SK-N-SH treated with all-trans-retinoic acid at 6 μM for 48 hours (cell line): Measurements from ENCODE around the gene ZNF846.

Source experiments
- ATAC-seq: fragments of 200-7000 bp; cut with Tn5 transposase; 3 replicates; pipeline ENCODE4 v1.9.1; 2020; ENCODE audit warnings: mild to moderate bottlenecking, moderate library complexity
- ARNTL ChIP-seq: fragments of 450-650 bp; formaldehyde crosslinking; IDR thresholded peaks from 2 replicates; pipeline ENCODE4 v1.5.0; 2020; ENCODE audit warnings: low read depth, mild to moderate bottlenecking, moderate library complexity, borderline replicate concordance
- BACH2 ChIP-seq: fragments of 250-450 bp; sonication (Bioruptor Pico); IDR thresholded peaks from 2 replicates; pipeline ENCODE4 v1.9.0; 2021; ENCODE audit warnings: mild to moderate bottlenecking, borderline replicate concordance
- ESRRG ChIP-seq: fragments of 250-450 bp; sonication (Bioruptor Pico); IDR thresholded peaks from 2 replicates; pipeline ENCODE4 v1.6.1; 2021; ENCODE audit warnings: mild to moderate bottlenecking
- GLIS3 ChIP-seq: fragments of 250-450 bp; sonication (Bioruptor Pico); IDR thresholded peaks from 2 replicates; pipeline ENCODE4 v1.5.0; 2020; ENCODE audit warnings: mild to moderate bottlenecking, moderate library complexity
- ISL1 ChIP-seq: fragments of 250-450 bp; sonication (Bioruptor Pico); IDR thresholded peaks from 2 replicates; pipeline ENCODE4 v2.1.2; 2022; ENCODE audit warnings: mild to moderate bottlenecking, moderate library complexity
- OSR1 ChIP-seq: fragments of 250-450 bp; sonication (Bioruptor Pico); IDR thresholded peaks from 2 replicates; pipeline ENCODE4 v1.8.0; 2022; ENCODE audit warnings: moderate library complexity, mild to moderate bottlenecking, inconsistent platforms
- PPARA ChIP-seq: fragments of 250-450 bp; sonication (Bioruptor Pico); IDR thresholded peaks from 2 replicates; pipeline ENCODE4 v1.5.0; 2020; ENCODE audit warnings: mild to moderate bottlenecking, borderline replicate concordance
- RARB ChIP-seq: fragments of 250-450 bp; sonication (Bioruptor Pico); IDR thresholded peaks from 2 replicates; pipeline ENCODE4 v1.8.0; 2021; ENCODE audit warnings: mild to moderate bottlenecking, moderate library complexity
- SNAI2 ChIP-seq: fragments of 250-450 bp; sonication (Bioruptor Pico); IDR thresholded peaks from 2 replicates; pipeline ENCODE4 v1.5.0; 2020; ENCODE audit warnings: mild to moderate bottlenecking, moderate library complexity
- TCF4 ChIP-seq: fragments of 250-450 bp; sonication (Bioruptor Pico); IDR thresholded peaks from 2 replicates; pipeline ENCODE4 v1.8.0; 2021; ENCODE audit warnings: mild to moderate bottlenecking, moderate library complexity, borderline replicate concordance
- TOX ChIP-seq: fragments of 250-450 bp; sonication (Bioruptor Pico); IDR thresholded peaks from 2 replicates; pipeline ENCODE4 v1.8.0; 2021; ENCODE audit warnings: mild to moderate bottlenecking, moderate library complexity, borderline replicate concordance
- ZC3H10 ChIP-seq: fragments of 250-450 bp; sonication (Bioruptor Pico); IDR thresholded peaks from 2 replicates; pipeline ENCODE4 v1.5.1; 2021; ENCODE audit warnings: mild to moderate bottlenecking, moderate library complexity
- ZFP3 ChIP-seq: fragments of 250-450 bp; sonication (Bioruptor Pico); IDR thresholded peaks from 2 replicates; pipeline ENCODE4 v1.5.0; 2020; ENCODE audit warnings: mild to moderate bottlenecking, moderate library complexity
- ZNF565 ChIP-seq: fragments of 450-650 bp; formaldehyde crosslinking; conservative IDR thresholded peaks from 2 replicates; pipeline ENCODE4 v1.5.0; 2020; ENCODE audit warnings: low read depth, mild to moderate bottlenecking, moderate library complexity
- ZNF8 ChIP-seq: fragments of 450-650 bp; formaldehyde crosslinking; IDR thresholded peaks from 2 replicates; pipeline ENCODE4 v1.5.0; 2020; ENCODE audit warnings: mild to moderate bottlenecking, moderate library complexity
- TF ChIP-seq, protein P1 (sequence below): fragments of 250-450 bp; sonication (Bioruptor Pico); IDR thresholded peaks from 2 replicates; pipeline ENCODE4 v1.5.1; 2020; ENCODE audit warnings: low read depth, mild to moderate bottlenecking, moderate library complexity
- TF ChIP-seq, protein P2 (sequence below): fragments of 250-450 bp; sonication (Bioruptor Pico); IDR thresholded peaks from 2 replicates; pipeline ENCODE4 v1.8.0; 2020; ENCODE audit warnings: mild to moderate bottlenecking, moderate library complexity, borderline replicate concordance
- TF ChIP-seq, protein P3 (sequence below): fragments of 250-450 bp; sonication (Bioruptor Pico); IDR thresholded peaks from 2 replicates; pipeline ENCODE4 v1.5.1; 2021; ENCODE audit warnings: mild to moderate bottlenecking, moderate library complexity
- TF ChIP-seq, protein P4 (sequence below): fragments of 250-450 bp; sonication (Bioruptor Pico); IDR thresholded peaks from 2 replicates; pipeline ENCODE4 v1.8.0; 2021; ENCODE audit warnings: low read depth, mild to moderate bottlenecking, moderate library complexity, borderline replicate concordance
- TF ChIP-seq, protein P5 (sequence below): fragments of 250-450 bp; sonication (Bioruptor Pico); IDR thresholded peaks from 2 replicates; pipeline ENCODE4 v1.5.0; 2020; ENCODE audit warnings: mild to moderate bottlenecking, moderate library complexity

The ZNF846 gene

DNA sequence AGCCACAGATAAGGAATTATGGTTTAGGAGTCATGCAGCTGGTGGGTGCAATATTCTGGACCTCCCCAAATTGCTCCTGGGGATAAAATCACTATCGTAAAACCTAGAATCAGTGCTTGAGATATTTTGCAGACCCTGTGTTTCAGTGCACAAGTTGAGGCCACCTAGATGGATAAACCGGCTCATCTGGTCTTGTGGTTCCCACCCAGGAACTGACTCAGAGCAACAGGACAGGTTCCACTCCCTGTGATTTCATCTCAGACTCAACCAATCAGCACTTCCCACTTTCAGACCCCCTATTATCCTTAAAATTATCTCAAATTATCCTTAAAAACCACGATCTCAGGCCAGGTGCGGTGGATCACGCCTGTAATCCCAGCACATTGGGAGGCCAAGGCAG is 29.3 kb upstream of the ZNF846 start (continued):
- TF ChIP-seq, protein P1, sequence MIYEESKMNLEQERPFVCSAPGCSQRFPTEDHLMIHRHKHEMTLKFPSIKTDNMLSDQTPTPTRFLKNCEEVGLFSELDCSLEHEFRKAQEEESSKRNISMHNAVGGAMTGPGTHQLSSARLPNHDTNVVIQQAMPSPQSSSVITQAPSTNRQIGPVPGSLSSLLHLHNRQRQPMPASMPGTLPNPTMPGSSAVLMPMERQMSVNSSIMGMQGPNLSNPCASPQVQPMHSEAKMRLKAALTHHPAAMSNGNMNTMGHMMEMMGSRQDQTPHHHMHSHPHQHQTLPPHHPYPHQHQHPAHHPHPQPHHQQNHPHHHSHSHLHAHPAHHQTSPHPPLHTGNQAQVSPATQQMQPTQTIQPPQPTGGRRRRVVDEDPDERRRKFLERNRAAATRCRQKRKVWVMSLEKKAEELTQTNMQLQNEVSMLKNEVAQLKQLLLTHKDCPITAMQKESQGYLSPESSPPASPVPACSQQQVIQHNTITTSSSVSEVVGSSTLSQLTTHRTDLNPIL (CRISPR knock-in tag): no peak
- TF ChIP-seq ARNTL (CRISPR knock-in tag) (no peak), BACH2 (CRISPR knock-in tag) (no peak)
- TF ChIP-seq, protein P2, sequence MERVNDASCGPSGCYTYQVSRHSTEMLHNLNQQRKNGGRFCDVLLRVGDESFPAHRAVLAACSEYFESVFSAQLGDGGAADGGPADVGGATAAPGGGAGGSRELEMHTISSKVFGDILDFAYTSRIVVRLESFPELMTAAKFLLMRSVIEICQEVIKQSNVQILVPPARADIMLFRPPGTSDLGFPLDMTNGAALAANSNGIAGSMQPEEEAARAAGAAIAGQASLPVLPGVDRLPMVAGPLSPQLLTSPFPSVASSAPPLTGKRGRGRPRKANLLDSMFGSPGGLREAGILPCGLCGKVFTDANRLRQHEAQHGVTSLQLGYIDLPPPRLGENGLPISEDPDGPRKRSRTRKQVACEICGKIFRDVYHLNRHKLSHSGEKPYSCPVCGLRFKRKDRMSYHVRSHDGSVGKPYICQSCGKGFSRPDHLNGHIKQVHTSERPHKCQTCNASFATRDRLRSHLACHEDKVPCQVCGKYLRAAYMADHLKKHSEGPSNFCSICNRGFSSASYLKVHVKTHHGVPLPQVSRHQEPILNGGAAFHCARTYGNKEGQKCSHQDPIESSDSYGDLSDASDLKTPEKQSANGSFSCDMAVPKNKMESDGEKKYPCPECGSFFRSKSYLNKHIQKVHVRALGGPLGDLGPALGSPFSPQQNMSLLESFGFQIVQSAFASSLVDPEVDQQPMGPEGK (CRISPR knock-in tag): no peak
- TF ChIP-seq, all 23 proteins: peak for 0

DNA sequence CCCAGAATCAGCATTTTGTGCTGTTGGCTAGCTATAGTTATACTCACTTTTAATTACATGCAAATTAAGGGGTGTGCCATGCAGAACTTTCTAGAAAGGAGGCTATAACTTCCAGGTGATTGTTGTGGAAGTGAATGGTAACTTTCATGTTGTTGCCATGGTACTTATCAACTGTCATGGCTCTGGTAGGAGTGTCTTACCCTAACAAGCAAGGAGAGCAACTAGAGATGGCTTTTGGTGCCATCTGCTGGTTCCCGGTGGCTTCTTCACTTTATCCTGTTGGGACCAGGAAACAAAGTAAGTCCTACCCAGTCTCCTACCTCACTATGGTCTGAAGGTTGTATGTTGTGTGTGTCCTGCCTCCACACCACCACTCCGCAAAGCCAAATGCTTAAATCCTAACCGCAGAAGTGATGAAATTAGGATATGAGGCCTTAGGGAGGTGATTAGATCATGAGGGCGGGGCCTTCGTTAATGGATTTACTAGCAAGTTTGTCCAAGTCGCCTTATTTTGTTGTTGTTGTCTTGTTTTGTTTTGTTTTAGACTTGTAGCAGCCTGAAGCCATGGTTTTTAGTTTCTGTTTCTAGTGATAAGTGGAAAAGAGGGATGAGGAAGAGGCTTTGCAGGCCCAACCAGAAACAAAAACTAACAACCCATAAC is 27.7 kb upstream of the ZNF846 start:
- ATAC-seq: peak; percentile 67

DNA sequence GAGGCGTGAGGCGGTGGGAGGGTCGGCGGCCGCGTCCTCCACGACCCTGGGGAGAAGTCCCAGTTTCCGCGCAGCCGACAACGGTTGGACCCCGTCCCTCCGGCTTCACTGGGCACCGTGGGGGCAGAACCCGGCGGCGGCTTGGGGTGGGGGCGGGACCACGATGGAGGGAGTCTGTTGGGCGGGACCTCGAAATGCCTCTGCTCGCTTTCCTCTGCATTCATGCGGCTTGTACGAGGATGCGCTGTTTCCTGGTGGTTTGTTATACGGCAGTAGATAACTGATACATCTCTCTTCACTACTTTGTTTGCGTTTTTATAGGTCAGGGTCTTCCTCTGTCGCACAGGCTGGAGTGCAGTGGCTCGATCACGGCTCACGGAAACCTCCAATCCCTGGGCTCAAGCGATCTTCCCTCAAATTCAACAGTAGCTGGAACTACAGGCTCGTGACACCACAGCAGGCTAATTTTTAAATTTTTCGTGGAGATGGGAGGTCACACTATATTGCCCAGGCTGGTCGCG is 24.6 kb upstream of the ZNF846 start:
- ATAC-seq: peak; percentile 23
- TF ChIP-seq ZNF8 (CRISPR knock-in tag) (no peak), OSR1 (CRISPR knock-in tag) (no peak), SNAI2 (CRISPR knock-in tag) (no peak), ARNTL (CRISPR knock-in tag) (no peak), ESRRG (no peak), GLIS3 (no peak), ZFP3 (no peak), ZC3H10 (CRISPR knock-in tag) (no peak), ISL1 (CRISPR knock-in tag) (no peak), ZNF565 (CRISPR knock-in tag) (no peak), BACH2 (CRISPR knock-in tag) (no peak), TCF4 (CRISPR knock-in tag) (no peak), TOX (CRISPR knock-in tag) (no peak), RARB (no peak)
- TF ChIP-seq, protein P1 (CRISPR knock-in tag): no peak
- TF ChIP-seq, protein P3, sequence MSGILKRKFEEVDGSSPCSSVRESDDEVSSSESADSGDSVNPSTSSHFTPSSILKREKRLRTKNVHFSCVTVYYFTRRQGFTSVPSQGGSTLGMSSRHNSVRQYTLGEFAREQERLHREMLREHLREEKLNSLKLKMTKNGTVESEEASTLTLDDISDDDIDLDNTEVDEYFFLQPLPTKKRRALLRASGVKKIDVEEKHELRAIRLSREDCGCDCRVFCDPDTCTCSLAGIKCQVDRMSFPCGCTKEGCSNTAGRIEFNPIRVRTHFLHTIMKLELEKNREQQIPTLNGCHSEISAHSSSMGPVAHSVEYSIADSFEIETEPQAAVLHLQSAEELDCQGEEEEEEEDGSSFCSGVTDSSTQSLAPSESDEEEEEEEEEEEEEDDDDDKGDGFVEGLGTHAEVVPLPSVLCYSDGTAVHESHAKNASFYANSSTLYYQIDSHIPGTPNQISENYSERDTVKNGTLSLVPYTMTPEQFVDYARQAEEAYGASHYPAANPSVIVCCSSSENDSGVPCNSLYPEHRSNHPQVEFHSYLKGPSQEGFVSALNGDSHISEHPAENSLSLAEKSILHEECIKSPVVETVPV (CRISPR knock-in tag): no peak
- TF ChIP-seq, protein P2 (CRISPR knock-in tag): no peak
- TF ChIP-seq, protein P4, sequence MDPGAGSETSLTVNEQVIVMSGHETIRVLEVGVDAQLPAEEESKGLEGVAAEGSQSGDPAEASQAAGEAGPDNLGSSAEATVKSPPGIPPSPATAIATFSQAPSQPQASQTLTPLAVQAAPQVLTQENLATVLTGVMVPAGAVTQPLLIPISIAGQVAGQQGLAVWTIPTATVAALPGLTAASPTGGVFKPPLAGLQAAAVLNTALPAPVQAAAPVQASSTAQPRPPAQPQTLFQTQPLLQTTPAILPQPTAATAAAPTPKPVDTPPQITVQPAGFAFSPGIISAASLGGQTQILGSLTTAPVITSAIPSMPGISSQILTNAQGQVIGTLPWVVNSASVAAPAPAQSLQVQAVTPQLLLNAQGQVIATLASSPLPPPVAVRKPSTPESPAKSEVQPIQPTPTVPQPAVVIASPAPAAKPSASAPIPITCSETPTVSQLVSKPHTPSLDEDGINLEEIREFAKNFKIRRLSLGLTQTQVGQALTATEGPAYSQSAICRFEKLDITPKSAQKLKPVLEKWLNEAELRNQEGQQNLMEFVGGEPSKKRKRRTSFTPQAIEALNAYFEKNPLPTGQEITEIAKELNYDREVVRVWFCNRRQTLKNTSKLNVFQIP (CRISPR knock-in tag): no peak
- TF ChIP-seq, protein P5, sequence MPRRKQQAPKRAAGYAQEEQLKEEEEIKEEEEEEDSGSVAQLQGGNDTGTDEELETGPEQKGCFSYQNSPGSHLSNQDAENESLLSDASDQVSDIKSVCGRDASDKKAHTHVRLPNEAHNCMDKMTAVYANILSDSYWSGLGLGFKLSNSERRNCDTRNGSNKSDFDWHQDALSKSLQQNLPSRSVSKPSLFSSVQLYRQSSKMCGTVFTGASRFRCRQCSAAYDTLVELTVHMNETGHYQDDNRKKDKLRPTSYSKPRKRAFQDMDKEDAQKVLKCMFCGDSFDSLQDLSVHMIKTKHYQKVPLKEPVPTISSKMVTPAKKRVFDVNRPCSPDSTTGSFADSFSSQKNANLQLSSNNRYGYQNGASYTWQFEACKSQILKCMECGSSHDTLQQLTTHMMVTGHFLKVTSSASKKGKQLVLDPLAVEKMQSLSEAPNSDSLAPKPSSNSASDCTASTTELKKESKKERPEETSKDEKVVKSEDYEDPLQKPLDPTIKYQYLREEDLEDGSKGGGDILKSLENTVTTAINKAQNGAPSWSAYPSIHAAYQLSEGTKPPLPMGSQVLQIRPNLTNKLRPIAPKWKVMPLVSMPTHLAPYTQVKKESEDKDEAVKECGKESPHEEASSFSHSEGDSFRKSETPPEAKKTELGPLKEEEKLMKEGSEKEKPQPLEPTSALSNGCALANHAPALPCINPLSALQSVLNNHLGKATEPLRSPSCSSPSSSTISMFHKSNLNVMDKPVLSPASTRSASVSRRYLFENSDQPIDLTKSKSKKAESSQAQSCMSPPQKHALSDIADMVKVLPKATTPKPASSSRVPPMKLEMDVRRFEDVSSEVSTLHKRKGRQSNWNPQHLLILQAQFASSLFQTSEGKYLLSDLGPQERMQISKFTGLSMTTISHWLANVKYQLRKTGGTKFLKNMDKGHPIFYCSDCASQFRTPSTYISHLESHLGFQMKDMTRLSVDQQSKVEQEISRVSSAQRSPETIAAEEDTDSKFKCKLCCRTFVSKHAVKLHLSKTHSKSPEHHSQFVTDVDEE (CRISPR knock-in tag): no peak

More for the DNA sequence above, 27.7 kb upstream of the ZNF846 start:
- TF ChIP-seq ZNF565 (CRISPR knock-in tag): no peak
- TF ChIP-seq PPARA: no peak
